OCI-LY7 (cell line): ENCODE measurements around the gene TMSB15A. TPM values are rescaled to one million over a fixed set of nuclear protein-coding genes. Genes with fewer than 3 reads are reported as not detected.

Experiments
- BruUV-seq: library from RNA; stranded (reverse); fragments of 400-500 nt; replicated peaks from 2 replicates; lab custom pipeline; 2021; lab: Mats Ljungman, UMichigan
- CTCF ChIA-PET: fragments of 300-600 bp; sonication (Branson Sonifier 250); formaldehyde crosslinking; loops from one replicate; lab custom pipeline; 2022; ENCODE audit warnings: antibody characterized with exemption; ENCODE audit not compliant: unreplicated experiment; lab: Charles Lee
- POLR2A ChIA-PET: fragments of 300-600 bp; sonication (Branson Sonifier 250); formaldehyde crosslinking; loops from one replicate; lab custom pipeline; 2022; ENCODE audit warnings: antibody characterized with exemption; lab: Charles Lee
- DNase-seq: peaks from one replicate; pipeline ENCODE4 v3.0.0-alpha.2; 2015; ENCODE audit warnings: low spot score
- H2AFZ ChIP-seq: fragments of 200-600 bp; sonication (generic), shearing (Covaris generic); 2 replicates; pipeline ENCODE4 v1.6.1; 2014; ENCODE audit warnings: mild to moderate bottlenecking, antibody characterized with exemption, low read length, moderate library complexity
- H3K27ac ChIP-seq: fragments of 200-600 bp; sonication (generic); 2 replicates; pipeline ENCODE4 v1.5.1; 2014; ENCODE audit warnings: mixed run types, low read depth, mild to moderate bottlenecking, moderate library complexity, low read length, inconsistent platforms; ENCODE audit not compliant: poor library complexity, severe bottlenecking
- H3K36me3 ChIP-seq: fragments of 200-600 bp; sonication (generic); 2 replicates; pipeline ENCODE4 v1.6.1; 2014; ENCODE audit warnings: mild to moderate bottlenecking, antibody characterized with exemption, low read length, moderate library complexity, mixed read lengths; ENCODE audit not compliant: insufficient read depth
- H3K4me1 ChIP-seq: fragments of 200-600 bp; sonication (generic); 2 replicates; pipeline ENCODE4 v1.5.1; 2014; ENCODE audit warnings: mild to moderate bottlenecking, low read length; ENCODE audit not compliant: insufficient read depth, poor library complexity, severe bottlenecking
- H3K4me2 ChIP-seq: fragments of 200-600 bp; sonication (generic); 2 replicates; pipeline ENCODE4 v1.6.1; 2014; ENCODE audit warnings: mild to moderate bottlenecking, low read length
- H3K4me3 ChIP-seq: fragments of 200-600 bp; sonication (generic); 2 replicates; pipeline ENCODE4 v1.5.1; 2014; ENCODE audit warnings: mild to moderate bottlenecking, low read depth, low read length; ENCODE audit not compliant: poor library complexity, severe bottlenecking
- H3K79me2 ChIP-seq: fragments of 200-600 bp; sonication (generic); 2 replicates; pipeline ENCODE4 v1.6.1; 2016; ENCODE audit warnings: low read depth, mild to moderate bottlenecking, low read length, moderate library complexity, mixed read lengths; ENCODE audit not compliant: insufficient read depth
- H3K9me2 ChIP-seq: fragments of 200-600 bp; sonication (generic); 2 replicates; pipeline ENCODE4 v1.6.1; 2016; ENCODE audit warnings: mild to moderate bottlenecking, low read length, mixed read lengths; ENCODE audit not compliant: insufficient read depth
- H3K9me3 ChIP-seq: fragments of 200-600 bp; sonication (generic); 2 replicates; pipeline ENCODE4 v1.6.1; 2014; ENCODE audit warnings: mild to moderate bottlenecking, mixed run types, low read length, mixed read lengths
- H4K20me1 ChIP-seq: fragments of 200-600 bp; sonication (generic); 2 replicates; pipeline ENCODE4 v1.6.1; 2014; ENCODE audit warnings: mild to moderate bottlenecking, antibody characterized with exemption, low read length, moderate library complexity, mixed read lengths; ENCODE audit not compliant: insufficient read depth
- CTCF ChIP-seq: fragments of 200-600 bp; sonication (generic); conservative IDR thresholded peaks from 2 replicates; pipeline ENCODE4 v1.5.1; 2014; ENCODE audit warnings: mild to moderate bottlenecking, antibody characterized with exemption, low read length, moderate library complexity, mixed read lengths
- EZH2phosphoT487 ChIP-seq: fragments of 200-600 bp; sonication (generic); IDR thresholded peaks from 2 replicates; pipeline ENCODE4 v1.6.1; 2018; ENCODE audit warnings: low read depth, borderline replicate concordance, mild to moderate bottlenecking, mixed run types, antibody characterized with exemption, low read length, moderate library complexity, mixed read lengths
- intact Hi-C: fragments of 100-400 bp; cut with micrococcal nuclease; formaldehyde crosslinking; loops from one replicate; pipeline ENCODE4 v1.10.0; 2022; ENCODE audit not compliant: unreplicated experiment
- total RNA-seq, 2 experiments: library from RNA; depleted of rRNA in 1 of 2; stranded (reverse); fragments of >200 nt in 1 of 2; shearing (Covaris generic) in 1 of 2; gene quantifications; 2 replicates each; pipeline ENCODE4 v1.2.3, GENCODE V29; 2014 to 2022

Gene TMSB15A
- total RNA-seq, 2 experiments from 2014 or later = not detected

DNA sequence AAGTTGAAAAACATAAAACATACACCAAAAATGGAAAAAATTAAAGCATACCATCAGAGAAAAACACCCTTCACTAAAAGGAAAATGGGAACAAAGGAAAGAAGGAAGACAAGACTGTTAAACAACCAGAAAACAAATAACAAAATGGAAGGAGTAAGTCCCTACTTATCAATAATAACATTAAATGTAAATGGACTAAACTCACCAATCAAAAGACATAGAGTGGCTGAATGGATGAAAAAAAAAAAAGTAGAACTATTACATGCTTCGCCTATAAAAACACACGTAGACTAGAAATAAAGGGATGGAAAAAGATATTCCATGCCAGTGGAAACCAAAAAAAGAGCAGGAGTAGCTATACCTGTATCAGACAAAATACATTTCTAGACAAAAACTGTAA lies 19.4 kb upstream of the TMSB15A start:
- BruUV-seq = no TSS peak
- no peak for DNase-seq
- Histone ChIP-seq H4K20me1 (no peaks in the 10 kb centered on the region), H3K36me3 (no peaks in the 10 kb centered on the region), H3K9me3 (no peaks in the 10 kb centered on the region), H3K9me2 (no peaks in the 10 kb centered on the region), H3K4me2 (no peak overlapping the region), H3K79me2 (no peaks in the 10 kb centered on the region), H2AFZ (no peak overlapping the region), H3K4me3 (no peak overlapping the region), H3K27ac (no peak overlapping the region), H3K4me1 (no peaks in the 10 kb centered on the region)
- TF ChIP-seq CTCF = no peak
- TF ChIP-seq EZH2phosphoT487 = no peak
- ChIA-PET CTCF (no interaction called here), POLR2A (interaction anchor here (0.7 kb wide), 1 partner anchor 474 kb away, joined by 4 read pairs; no protein-coding TSS in a partner anchor)
- intact Hi-C loops = no loop called here

GRCh38 chrX:102517326-102517725 lies 787 bp upstream of the TMSB15A start:
- ChIA-PET CTCF (no interaction called here), POLR2A (no interaction called here)
- H3K27ac ChIP-seq = no peak overlapping the region
- H3K36me3 ChIP-seq = no peaks in the 10 kb centered on the region
- TF ChIP-seq CTCF (peak; percentile 30; the same call in 1 of the 2 replicates), EZH2phosphoT487 (no peak)
- no peak overlapping the region for H2AFZ ChIP-seq
- H4K20me1 ChIP-seq = no peaks in the 10 kb centered on the region
- H3K9me3 ChIP-seq = no peaks in the 10 kb centered on the region
- no peak for DNase-seq
- H3K79me2 ChIP-seq = no peaks in the 10 kb centered on the region
- H3K9me2 ChIP-seq = no peaks in the 10 kb centered on the region
- no TSS peak for BruUV-seq
- intact Hi-C loops = no loop called here
- no peak overlapping the region for H3K4me3 ChIP-seq
- H3K4me2 ChIP-seq = no peak overlapping the region
- no peaks in the 10 kb centered on the region for H3K4me1 ChIP-seq

DNA sequence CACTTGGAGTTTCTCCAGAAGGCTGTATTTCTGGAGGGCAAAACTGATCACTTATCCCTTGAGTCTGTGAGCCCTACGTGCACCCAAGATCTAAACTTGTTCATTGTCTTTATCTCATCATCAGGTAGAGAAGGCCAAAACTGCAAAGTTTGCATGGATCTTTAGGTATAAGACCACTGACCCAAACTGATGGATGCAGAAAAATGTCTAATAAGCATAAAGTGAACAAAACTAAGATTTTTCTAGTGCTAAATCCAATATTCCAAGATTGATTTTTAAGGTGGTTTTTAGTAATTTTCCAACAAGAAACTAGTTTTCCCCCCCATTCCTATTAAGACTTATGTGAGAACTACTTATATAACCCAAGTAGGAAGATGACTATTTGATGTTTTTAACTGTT lies 2.0 kb downstream of the TMSB15A start:
- ChIA-PET CTCF (no interaction called here), POLR2A (no interaction called here)
- no TSS peak for BruUV-seq
- DNase-seq = no peak
- H3K4me1 ChIP-seq = no peaks in the 10 kb centered on the region
- intact Hi-C loops = no loop called here
- no peak overlapping the region for H3K27ac ChIP-seq
- no peaks in the 10 kb centered on the region for H3K36me3 ChIP-seq
- H2AFZ ChIP-seq = no peak overlapping the region
- H3K4me2 ChIP-seq = no peak overlapping the region
- H3K79me2 ChIP-seq = no peaks in the 10 kb centered on the region
- H4K20me1 ChIP-seq = no peaks in the 10 kb centered on the region
- TF ChIP-seq EZH2phosphoT487 = no peak
- no peaks in the 10 kb centered on the region for H3K9me3 ChIP-seq
- no peak overlapping the region for H3K4me3 ChIP-seq
- H3K9me2 ChIP-seq = no peaks in the 10 kb centered on the region
